Measurements from ENCODE around the gene ZDHHC24.
A peak's percentile ranks its signal among the peaks of the same experiment; 100 is the strongest.

Gene ZDHHC24

GRCh38 chr11:66497206-66497605, 48.6 kb downstream of the ZDHHC24 start:
- DNase-seq (ENCODE audit: low read depth): no peak

- no peak for DNase-seq (ENCODE audit: low read depth)
These were observed 50.4 kb downstream of the ZDHHC24 start for GRCh38 chr11:66495401-66495854.

- no peak for DNase-seq (ENCODE audit: low read depth)
These were observed 50.9 kb downstream of the ZDHHC24 start for GRCh38 chr11:66494935-66495334.

- DNase-seq (ENCODE audit: low read depth): no peak
These were observed 51.4 kb downstream of the ZDHHC24 start for GRCh38 chr11:66494458-66494857.

GRCh38 chr11:66493130-66493529, 52.7 kb downstream of the ZDHHC24 start:
- no peak for DNase-seq (ENCODE audit: low read depth)

- DNase-seq (ENCODE audit: low read depth): no peak
These were observed 53.5 kb downstream of the ZDHHC24 start for GRCh38 chr11:66492161-66492865.

- no peak for DNase-seq (ENCODE audit: low read depth)
These were observed 54.4 kb downstream of the ZDHHC24 start for GRCh38 chr11:66491315-66491935.

- DNase-seq (ENCODE audit: low read depth): no peak
These were observed 56.2 kb downstream of the ZDHHC24 start for GRCh38 chr11:66489636-66490035.

- no peak for DNase-seq (ENCODE audit: low read depth)
These were observed 56.9 kb downstream of the ZDHHC24 start for GRCh38 chr11:66488957-66489356.

- no peak for DNase-seq (ENCODE audit: low read depth)
These were observed 61.0 kb downstream of the ZDHHC24 start for GRCh38 chr11:66484806-66485380.

- peak; percentile 96 for DNase-seq (ENCODE audit: low read depth)
These were observed 65.5 kb downstream of the ZDHHC24 start, which contains the start of gene DPP3 for GRCh38 chr11:66480117-66480938. Gene DPP3, plus strand, starts transcription at chr11:66480434. Its CDS starts 1,767 bp downstream, at chr11:66482201.

GRCh38 chr11:66479394-66480116, 66.3 kb downstream of the ZDHHC24 start:
- peak; percentile 55 for DNase-seq (ENCODE audit: low read depth)

- DNase-seq (ENCODE audit: low read depth): peak; percentile 20
These were observed 67.0 kb downstream of the ZDHHC24 start for GRCh38 chr11:66478729-66479393.

- no peak for DNase-seq (ENCODE audit: low read depth)
These were observed 68.3 kb downstream of the ZDHHC24 start for GRCh38 chr11:66477263-66478201.

- DNase-seq (ENCODE audit: low read depth): no peak
These were observed 69.0 kb downstream of the ZDHHC24 start for GRCh38 chr11:66476841-66477251.

GRCh38 chr11:66476173-66476840, 69.5 kb downstream of the ZDHHC24 start:
- no peak for DNase-seq (ENCODE audit: low read depth)

- DNase-seq (ENCODE audit: low read depth): no peak
These were observed 70.3 kb downstream of the ZDHHC24 start for GRCh38 chr11:66475349-66476172.

All from EH (cell line).